ENCODE data around the gene SLC6A6. TPM values are rescaled to one million over a fixed set of nuclear protein-coding genes. Genes with fewer than 3 reads are reported as not detected.

SLC6A6 gene
- total and polyA plus RNA-seq, 10 of the 15 experiments (the other 5 are each of a cell fraction or from before 2014, with no cell fraction given), result 5.6 to 47.0 (median 20.2) TPM

DNA sequence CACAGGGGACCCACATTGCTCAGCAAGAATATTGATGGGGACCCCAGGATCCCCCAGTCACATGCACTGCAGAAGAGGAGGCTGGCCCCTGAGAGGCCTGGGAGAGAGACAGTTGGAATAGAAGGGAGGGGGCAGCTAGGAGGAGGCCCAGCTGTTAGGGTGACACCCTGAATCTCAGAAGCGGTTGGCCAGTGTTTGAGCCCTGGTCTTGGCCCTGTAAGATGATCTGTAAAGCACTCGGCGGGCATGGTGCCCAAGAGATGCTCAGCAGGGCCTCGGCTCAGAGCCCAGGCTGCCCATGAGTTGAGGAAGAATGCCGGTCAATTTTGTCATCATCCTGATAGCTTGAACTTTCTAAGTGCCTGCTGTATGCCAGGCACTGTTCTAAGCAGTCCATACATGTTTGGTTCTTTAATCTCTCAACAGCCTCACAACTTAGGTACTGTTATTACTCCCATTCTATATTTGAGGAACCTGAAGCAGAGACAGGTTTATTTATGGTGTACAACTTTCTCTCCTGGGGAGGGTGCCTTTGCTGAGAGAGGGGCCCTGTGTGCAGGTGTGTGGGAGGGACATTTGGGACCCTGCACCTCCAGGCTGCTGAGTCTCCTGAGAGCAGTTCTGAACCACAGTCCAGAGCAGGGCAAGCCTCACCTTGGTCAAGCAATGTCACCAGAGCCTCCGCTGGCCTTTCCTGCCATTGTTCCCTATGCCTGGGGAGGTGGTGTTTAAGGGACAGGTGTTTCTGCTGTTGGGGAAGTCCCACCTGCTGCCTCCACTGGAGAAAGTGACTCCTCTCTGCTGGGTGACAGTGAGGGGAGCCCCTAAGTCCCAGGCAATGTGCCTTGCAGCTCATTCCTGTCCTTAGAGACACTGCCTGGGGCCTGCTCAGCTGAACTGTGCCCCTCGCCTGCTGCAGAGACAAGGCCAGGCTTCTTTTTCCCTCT is 26.0 kb downstream of the SLC6A6 start:
- H3K4me2 ChIP-seq (ENCODE audit: control insufficient read depth, insufficient read depth), result peak overlapping the region; percentile 76
- ATAC-seq (no peak), FAIRE-seq (no peak), DNase-seq (ENCODE audit: low read depth, low spot score) (no peak)
- H3K9me3 ChIP-seq (replicated peaks; ENCODE audit: control insufficient read depth, insufficient read depth, low read length), result no peaks in the 10 kb centered on the region
- H3K4me1 ChIP-seq (ENCODE audit: control insufficient read depth, insufficient read depth, low read length), result peaks cover 93% of the 10 kb centered on the region
- no peak overlapping the region for H3K4me3 ChIP-seq
- H3K27me3 ChIP-seq (replicated peaks in 1 of 2; ENCODE audit: control insufficient read depth in 2 of 2, insufficient read depth in 2 of 2, low read length in 1 of 2), result no peaks in the 10 kb centered on the region
- H3K27ac ChIP-seq (ENCODE audit: control insufficient read depth, insufficient read depth), result peak overlapping the region; percentile 45
- peaks cover 34% of the 10 kb centered on the region for H3K79me2 ChIP-seq (ENCODE audit: control insufficient read depth, insufficient read depth, low read length)
- ChIA-PET POLR2A (interaction anchor here (0.9 to 5.9 kb wide), 3 partner anchors 10 to 24 kb away, joined by 3 to 47 read pairs (median 4); partner anchors contain the start of gene SLC6A6), CTCF (interaction anchor here (0.7 to 7.6 kb wide), 4 partner anchors 12 to 225 kb away, joined by 3 to 96 read pairs (median 6); partner anchors contain the start of gene SLC6A6), RAD21 (ENCODE audit: unreplicated experiment) (interaction anchor here (1.4 to 11.7 kb wide), 2 partner anchors 13 to 24 kb away, joined by 4 to 144 read pairs; partner anchors contain the start of gene SLC6A6), SMC1A (ENCODE audit: uncharacterized antibody, unreplicated experiment) (interaction anchor here (0.8 to 11.7 kb wide), 5 partner anchors 25 to 58 kb away, joined by 3 to 143 read pairs (median 3); partner anchors contain the start of gene SLC6A6)
- no peaks in the 10 kb centered on the region for H4K20me1 ChIP-seq (ENCODE audit: control insufficient read depth, insufficient read depth)
- in situ Hi-C loops (cut with MboI), result no loop called here
- BruUV-seq (replicated peaks), result no TSS peak
- peak overlapping the region; percentile 37; the same call in 1 of the 2 replicates for H3K9ac ChIP-seq (ENCODE audit: control insufficient read depth, insufficient read depth, low read length)
- 11% methylated on average over 7 of the region's 7 CpGs for WGBS (ENCODE audit: insufficient coverage, insufficient replicate concordance, low lambda C conversion rate, missing lambda C conversion rate)
- peaks cover 0 to 3% of the 10 kb centered on the region in 2 experiments; a peak in 1 of 4 replicates for H3K36me3 ChIP-seq (ENCODE audit: control insufficient read depth in 2 of 2, insufficient read depth in 2 of 2, low read length in 1 of 2)
- H2AFZ ChIP-seq (ENCODE audit: control insufficient read depth, low read depth, low read length), result no peak overlapping the region
- peak in 1 of 2 experiments; percentile 11; a peak in 1 of 4 replicates for TF ChIP-seq ETV6 (conservative IDR thresholded peaks at IDR 0.05 in 1 of 2, IDR thresholded peaks at IDR 0.05 in 1 of 2; ENCODE audit: borderline replicate concordance in 1 of 2, low read depth in 1 of 2)
- no peak for TF ChIP-seq GABPA (IDR thresholded peaks at IDR 0.05; ENCODE audit: low read depth)
- no peak for TF ChIP-seq NR2C2 (IDR thresholded peaks at IDR 0.05; ENCODE audit: borderline replicate concordance, control insufficient read depth, insufficient read length, low read depth)
- TF ChIP-seq HDGF (IDR thresholded peaks at IDR 0.05), result no peak
- TF ChIP-seq NFXL1 (IDR thresholded peaks at IDR 0.05; ENCODE audit: borderline replicate concordance), result no peak
- peak; percentile 65 for TF ChIP-seq JUNB (IDR thresholded peaks at IDR 0.05)
- TF ChIP-seq MEF2B (IDR thresholded peaks at IDR 0.05; ENCODE audit: partially characterized antibody, poor library complexity, severe bottlenecking), result no peak
- TF ChIP-seq CEBPB (IDR thresholded peaks at IDR 0.05; ENCODE audit: borderline replicate concordance in 1 of 2, low read depth in 2 of 2, low read length in 2 of 2), result no peak
- TF ChIP-seq IRF4 (IDR thresholded peaks at IDR 0.05; ENCODE audit: low read depth, low read length), result 0 out of 2 replicates have a peak, but pooled peaks have one; percentile 10
- TF ChIP-seq ZNF207 (IDR thresholded peaks at IDR 0.05; ENCODE audit: borderline replicate concordance), result no peak
- TF ChIP-seq, protein P1, sequence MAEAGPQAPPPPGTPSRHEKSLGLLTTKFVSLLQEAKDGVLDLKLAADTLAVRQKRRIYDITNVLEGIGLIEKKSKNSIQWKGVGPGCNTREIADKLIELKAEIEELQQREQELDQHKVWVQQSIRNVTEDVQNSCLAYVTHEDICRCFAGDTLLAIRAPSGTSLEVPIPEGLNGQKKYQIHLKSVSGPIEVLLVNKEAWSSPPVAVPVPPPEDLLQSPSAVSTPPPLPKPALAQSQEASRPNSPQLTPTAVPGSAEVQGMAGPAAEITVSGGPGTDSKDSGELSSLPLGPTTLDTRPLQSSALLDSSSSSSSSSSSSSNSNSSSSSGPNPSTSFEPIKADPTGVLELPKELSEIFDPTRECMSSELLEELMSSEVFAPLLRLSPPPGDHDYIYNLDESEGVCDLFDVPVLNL (IDR thresholded peaks at IDR 0.05; ENCODE audit: low read depth, low read length), result no peak
- peak; percentile 28; the same call in 1 of the 2 replicates for TF ChIP-seq IKZF1 (conservative IDR thresholded peaks at IDR 0.05)
- no peak for TF ChIP-seq STAT1 (conservative IDR thresholded peaks at IDR 0.05)
- TF ChIP-seq NR2C1 (IDR thresholded peaks at IDR 0.05), result no peak
- no peak for TF ChIP-seq SMAD5 (IDR thresholded peaks at IDR 0.05; ENCODE audit: low read depth)
- no peak for TF ChIP-seq SP1 (IDR thresholded peaks at IDR 0.05; ENCODE audit: low read depth, low read length)
- TF ChIP-seq MEF2A (IDR thresholded peaks at IDR 0.05; ENCODE audit: insufficient read depth, low read depth, low read length), result peak; percentile 54; the same call in 1 of the 2 replicates
- no peak; the same call in 1 of the 2 replicates for TF ChIP-seq EED (IDR thresholded peaks at IDR 0.05; ENCODE audit: low read depth)
- intact Hi-C loops (cut with micrococcal nuclease; ENCODE audit: unreplicated experiment), result no loop called here

All from GM12878 (cell line).